Measurements from ENCODE around the gene RCBTB2. TPM values are rescaled to one million over a fixed set of nuclear protein-coding genes. Genes with fewer than 3 reads are reported as not detected.

RCBTB2 gene
- total and polyA plus RNA-seq, 7 donors, result 4.2 to 21.9 (median 9.9) TPM

GRCh38 chr13:48542138-48542537 is 9.3 kb upstream of the RCBTB2 start:
- no peak overlapping the region for H3K4me3 ChIP-seq
- peak overlapping the region; percentile 43 to 66 (median 58) for H3K27ac ChIP-seq
- no peak for TF ChIP-seq EP300 (IDR thresholded peaks at IDR 0.05)
- no peak for TF ChIP-seq POLR2AphosphoS5 (IDR thresholded peaks at IDR 0.05)
- TF ChIP-seq CTCF (IDR thresholded peaks at IDR 0.05), result no peak
- no peak for TF ChIP-seq POLR2A (IDR thresholded peaks at IDR 0.05)
- H3K4me1 ChIP-seq, result peaks cover 0 to 12% (median 11%) of the 10 kb centered on the region in 4 donors
- no peaks in the 10 kb centered on the region for H3K9me3 ChIP-seq
- H3K36me3 ChIP-seq, result no peaks in the 10 kb centered on the region
- no peak for DNase-seq
- WGBS, 2 donors, result 89 to 92% methylated on average over 4 of the region's 4 CpGs
- intact Hi-C loops (cut with DNase I), result no loop called here
- H3K27me3 ChIP-seq, result no peaks in the 10 kb centered on the region

- TF ChIP-seq POLR2AphosphoS5 (IDR thresholded peaks at IDR 0.05), result no peak
- no peak for TF ChIP-seq CTCF (IDR thresholded peaks at IDR 0.05)
- no peak for TF ChIP-seq EP300 (IDR thresholded peaks at IDR 0.05)
- TF ChIP-seq POLR2A (IDR thresholded peaks at IDR 0.05), result no peak
- no peak overlapping the region for H3K27ac ChIP-seq
- H3K36me3 ChIP-seq, result no peaks in the 10 kb centered on the region
- H3K4me3 ChIP-seq, result no peak overlapping the region
- DNase-seq, result no peak
- peaks cover 0 to 12% (median 11%) of the 10 kb centered on the region in 4 donors for H3K4me1 ChIP-seq
- H3K9me3 ChIP-seq, result no peaks in the 10 kb centered on the region
- intact Hi-C loops (cut with DNase I), result no loop called here
- no peaks in the 10 kb centered on the region for H3K27me3 ChIP-seq
Observed at GRCh38 chr13:48539550-48539949, 6.7 kb upstream of the RCBTB2 start.

- no peak overlapping the region for H3K27ac ChIP-seq
- WGBS, 2 donors, result 91 to 92% methylated on average over 5 of the region's 5 CpGs
- intact Hi-C loops (cut with DNase I), result no loop called here
Observed at GRCh38 chr13:48536621-48537250, 3.9 kb upstream of the RCBTB2 start.

GRCh38 chr13:48535766-48536165 is 2.9 kb upstream of the RCBTB2 start:
- no peak for DNase-seq
- H3K4me3 ChIP-seq, result no peak overlapping the region
- H3K36me3 ChIP-seq, result no peaks in the 10 kb centered on the region
- intact Hi-C loops (cut with DNase I), result no loop called here
- TF ChIP-seq POLR2AphosphoS5 (IDR thresholded peaks at IDR 0.05) (no peak), POLR2A (IDR thresholded peaks at IDR 0.05) (no peak), CTCF (IDR thresholded peaks at IDR 0.05) (no peak), EP300 (IDR thresholded peaks at IDR 0.05) (no peak)
- H3K27ac ChIP-seq, result no peak overlapping the region
- H3K27me3 ChIP-seq, result no peaks in the 10 kb centered on the region
- H3K4me1 ChIP-seq, result peaks cover 0 to 19% (median 11%) of the 10 kb centered on the region in 4 donors
- 90 to 91% methylated on average over 2 of the region's 2 CpGs for WGBS, 2 donors
- H3K9me3 ChIP-seq, result no peaks in the 10 kb centered on the region

More at GRCh38 chr13:48536621-48537250, 3.9 kb upstream of the RCBTB2 start:
- Histone ChIP-seq H3K27me3 (no peaks in the 10 kb centered on the region), H3K4me3 (no peak overlapping the region), H3K4me1 (peaks cover 0 to 10% (median 4%) of the 10 kb centered on the region in 4 donors), H3K36me3 (no peaks in the 10 kb centered on the region), H3K9me3 (no peaks in the 10 kb centered on the region)
- no peak for DNase-seq
- TF ChIP-seq CTCF (IDR thresholded peaks at IDR 0.05), result no peak
- no peak for TF ChIP-seq POLR2A (IDR thresholded peaks at IDR 0.05)
- no peak for TF ChIP-seq POLR2AphosphoS5 (IDR thresholded peaks at IDR 0.05)
- no peak for TF ChIP-seq EP300 (IDR thresholded peaks at IDR 0.05)
